ENCODE data around the gene NDUFB11.

Gene NDUFB11

GRCh38 chrX:47169273-47169672 is 24.8 kb upstream of the NDUFB11 start:
- H3K36me3 ChIP-seq (ENCODE audit: control insufficient read depth, insufficient read depth, low read length): no peaks in the 10 kb centered on the region
- peaks cover 18% of the 10 kb centered on the region for H3K79me2 ChIP-seq
- no peak overlapping the region for H3K9ac ChIP-seq
- H3K27me3 ChIP-seq (ENCODE audit: control insufficient read depth, insufficient read depth, low read length): no peaks in the 10 kb centered on the region
- no peak overlapping the region for H3K27ac ChIP-seq
- H3K9me3 ChIP-seq (ENCODE audit: control insufficient read depth, low read length): no peaks in the 10 kb centered on the region
- no peak overlapping the region for H2AFZ ChIP-seq
- H3K4me2 ChIP-seq (ENCODE audit: low read length): no peak overlapping the region
- no peaks in the 10 kb centered on the region for H3K4me1 ChIP-seq
- H3K4me3 ChIP-seq (ENCODE audit: low read depth, low read length): no peak overlapping the region
- no peak for TF ChIP-seq CTCF (IDR thresholded peaks at IDR 0.05)

- H3K4me3 ChIP-seq (ENCODE audit: low read depth, low read length): no peak overlapping the region
- no peaks in the 10 kb centered on the region for H3K36me3 ChIP-seq (ENCODE audit: control insufficient read depth, insufficient read depth, low read length)
Measured at GRCh38 chrX:47168495-47169073, 24.1 kb upstream of the NDUFB11 start.

GRCh38 chrX:47166126-47166525 is 21.6 kb upstream of the NDUFB11 start:
- no peaks in the 10 kb centered on the region for H3K36me3 ChIP-seq (ENCODE audit: control insufficient read depth, insufficient read depth, low read length)
- H3K4me1 ChIP-seq: no peaks in the 10 kb centered on the region
- H3K27ac ChIP-seq: no peak overlapping the region
- H3K9ac ChIP-seq: no peak overlapping the region
- H3K27me3 ChIP-seq (ENCODE audit: control insufficient read depth, insufficient read depth, low read length): no peaks in the 10 kb centered on the region
- H3K4me3 ChIP-seq (ENCODE audit: low read depth, low read length): no peak overlapping the region
- no peak overlapping the region for H3K4me2 ChIP-seq (ENCODE audit: low read length)
- TF ChIP-seq CTCF (IDR thresholded peaks at IDR 0.05): no peak
- H3K79me2 ChIP-seq: peaks cover 26% of the 10 kb centered on the region
- H2AFZ ChIP-seq: no peak overlapping the region
- no peaks in the 10 kb centered on the region for H3K9me3 ChIP-seq (ENCODE audit: control insufficient read depth, low read length)

More at GRCh38 chrX:47168495-47169073, 24.1 kb upstream of the NDUFB11 start:
- H3K27me3 ChIP-seq (ENCODE audit: control insufficient read depth, insufficient read depth, low read length): no peaks in the 10 kb centered on the region
- TF ChIP-seq CTCF (IDR thresholded peaks at IDR 0.05): no peak
- no peaks in the 10 kb centered on the region for H3K4me1 ChIP-seq
- H3K79me2 ChIP-seq: peaks cover 22% of the 10 kb centered on the region
- no peak overlapping the region for H3K27ac ChIP-seq
- H3K9ac ChIP-seq: no peak overlapping the region
- H3K4me2 ChIP-seq (ENCODE audit: low read length): no peak overlapping the region
- H3K9me3 ChIP-seq (ENCODE audit: control insufficient read depth, low read length): no peaks in the 10 kb centered on the region
- no peak overlapping the region for H2AFZ ChIP-seq

GRCh38 chrX:47164420-47164819 is 19.9 kb upstream of the NDUFB11 start:
- no peak overlapping the region for H3K27ac ChIP-seq
- H3K9ac ChIP-seq: no peak overlapping the region
- TF ChIP-seq CTCF (IDR thresholded peaks at IDR 0.05): no peak
- H3K4me1 ChIP-seq: no peaks in the 10 kb centered on the region
- no peak overlapping the region for H3K4me3 ChIP-seq (ENCODE audit: low read depth, low read length)
- H3K9me3 ChIP-seq (ENCODE audit: control insufficient read depth, low read length): no peaks in the 10 kb centered on the region
- H2AFZ ChIP-seq: no peak overlapping the region
- no peaks in the 10 kb centered on the region for H3K36me3 ChIP-seq (ENCODE audit: control insufficient read depth, insufficient read depth, low read length)
- peaks cover 26% of the 10 kb centered on the region for H3K79me2 ChIP-seq
- no peak overlapping the region for H3K4me2 ChIP-seq (ENCODE audit: low read length)
- no peaks in the 10 kb centered on the region for H3K27me3 ChIP-seq (ENCODE audit: control insufficient read depth, insufficient read depth, low read length)

- Histone ChIP-seq H3K79me2 (peaks cover 29% of the 10 kb centered on the region), H3K4me2 (ENCODE audit: low read length) (no peak overlapping the region), H3K4me3 (ENCODE audit: low read depth, low read length) (no peak overlapping the region), H2AFZ (no peak overlapping the region), H3K36me3 (ENCODE audit: control insufficient read depth, insufficient read depth, low read length) (no peaks in the 10 kb centered on the region), H3K4me1 (no peaks in the 10 kb centered on the region), H3K27ac (no peak overlapping the region), H3K9me3 (ENCODE audit: control insufficient read depth, low read length) (no peaks in the 10 kb centered on the region), H3K27me3 (ENCODE audit: control insufficient read depth, insufficient read depth, low read length) (no peaks in the 10 kb centered on the region), H3K9ac (no peak overlapping the region)
- no peak for TF ChIP-seq CTCF (IDR thresholded peaks at IDR 0.05)
Measured at GRCh38 chrX:47162927-47163583, 18.6 kb upstream of the NDUFB11 start.
